ENCODE data around the gene ID3. TPM values are rescaled to one million over a fixed set of nuclear protein-coding genes. Genes with fewer than 3 reads are reported as not detected.

Gene ID3
- total and polyA plus RNA-seq, 2 experiments from 2014 or later = 376 to 680 TPM

DNA sequence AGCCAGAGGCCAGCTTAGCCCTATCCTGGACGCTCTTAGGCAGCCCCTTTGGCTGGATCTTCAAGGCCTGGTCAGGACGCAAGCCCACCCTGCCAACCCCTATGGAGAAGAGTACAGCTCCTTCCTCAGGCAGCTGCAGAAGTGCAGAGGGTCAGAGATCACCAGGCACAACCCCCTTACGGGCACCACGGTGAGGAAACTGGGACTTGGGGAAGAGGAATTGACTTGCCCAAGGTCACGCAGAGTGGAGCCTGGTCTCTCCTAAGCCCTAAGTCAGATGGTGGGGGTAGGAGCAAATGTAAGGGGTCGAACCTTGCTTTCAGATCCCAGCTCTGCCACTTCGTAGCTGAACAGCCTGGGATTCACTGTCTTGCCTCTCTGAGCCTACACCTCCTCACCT lies 31.9 kb downstream of the ID3 start:
- no peaks in the 10 kb centered on the region for H3K79me2 ChIP-seq (ENCODE audit: insufficient read depth)
- H3K27me3 ChIP-seq (replicated peaks; ENCODE audit: insufficient read depth) = no peaks in the 10 kb centered on the region
- DNase-seq = no peak
- peaks cover 16% of the 10 kb centered on the region for H3F3A ChIP-seq (ENCODE audit: insufficient read depth)
- H3K27ac ChIP-seq = no peak overlapping the region
- no peak overlapping the region for H3K4me2 ChIP-seq (ENCODE audit: unreplicated experiment)
- H3K9ac ChIP-seq = no peak overlapping the region
- in situ Hi-C loops (cut with MboI) = no loop called here
- 0 out of 2 replicates have a peak, but pooled peaks cover 3% of the 10 kb centered on the region for H3K4me1 ChIP-seq (ENCODE audit: insufficient read depth)
- H3K9me3 ChIP-seq (ENCODE audit: low read depth) = no peaks in the 10 kb centered on the region
- 91 to 96% methylated on average over 7 of the region's 7 CpGs for WGBS, 2 experiments (ENCODE audit: low coverage in 1 of 2, low lambda C conversion rate in 2 of 2, missing lambda C conversion rate in 2 of 2)
- H2AFZ ChIP-seq = no peak overlapping the region
- no peaks in the 10 kb centered on the region for H3K9me2 ChIP-seq (ENCODE audit: insufficient read depth)
- TF ChIP-seq EZH2phosphoT487 (IDR thresholded peaks at IDR 0.05; ENCODE audit: insufficient read depth, low read depth) (no peak), EZH2 (IDR thresholded peaks at IDR 0.05; ENCODE audit: insufficient read depth, poor library complexity, severe bottlenecking) (no peak)
- no peak overlapping the region for H3K4me3 ChIP-seq
- no peaks in the 10 kb centered on the region for H4K20me1 ChIP-seq (ENCODE audit: insufficient read depth)
- H3K36me3 ChIP-seq (ENCODE audit: low read depth) = no peaks in the 10 kb centered on the region

- 95 to 99% methylated on average over 8 of the region's 8 CpGs for WGBS, 2 experiments (ENCODE audit: low coverage in 1 of 2, low lambda C conversion rate in 2 of 2, missing lambda C conversion rate in 2 of 2)
- no peaks in the 10 kb centered on the region for H3K27me3 ChIP-seq (replicated peaks; ENCODE audit: insufficient read depth)
- H3F3A ChIP-seq (ENCODE audit: insufficient read depth) = peaks cover 8% of the 10 kb centered on the region
- in situ Hi-C loops (cut with MboI) = no loop called here
- no peaks in the 10 kb centered on the region for H4K20me1 ChIP-seq (ENCODE audit: insufficient read depth)
- DNase-seq = no peak
- no peaks in the 10 kb centered on the region for H3K9me2 ChIP-seq (ENCODE audit: insufficient read depth)
- H3K4me1 ChIP-seq (ENCODE audit: insufficient read depth) = 0 out of 2 replicates have a peak, but pooled peaks cover 3% of the 10 kb centered on the region
- no peaks in the 10 kb centered on the region for H3K36me3 ChIP-seq (ENCODE audit: low read depth)
- no peak overlapping the region for H2AFZ ChIP-seq
- H3K27ac ChIP-seq = no peak overlapping the region
- no peak overlapping the region for H3K4me3 ChIP-seq
- H3K9ac ChIP-seq = no peak overlapping the region
- no peaks in the 10 kb centered on the region for H3K9me3 ChIP-seq (ENCODE audit: low read depth)
- no peak overlapping the region for H3K4me2 ChIP-seq (ENCODE audit: unreplicated experiment)
- no peaks in the 10 kb centered on the region for H3K79me2 ChIP-seq (ENCODE audit: insufficient read depth)
- TF ChIP-seq EZH2phosphoT487 (IDR thresholded peaks at IDR 0.05; ENCODE audit: insufficient read depth, low read depth) = no peak
- no peak for TF ChIP-seq EZH2 (IDR thresholded peaks at IDR 0.05; ENCODE audit: insufficient read depth, poor library complexity, severe bottlenecking)
Measured at GRCh38 chr1:23526329-23527041, 32.8 kb downstream of the ID3 start.

- Histone ChIP-seq H3K9me2 (ENCODE audit: insufficient read depth) (no peaks in the 10 kb centered on the region), H3K9me3 (ENCODE audit: low read depth) (no peaks in the 10 kb centered on the region), H3F3A (ENCODE audit: insufficient read depth) (peaks cover 8% of the 10 kb centered on the region), H3K36me3 (ENCODE audit: low read depth) (no peaks in the 10 kb centered on the region), H3K4me1 (ENCODE audit: insufficient read depth) (0 out of 2 replicates have a peak, but pooled peaks cover 3% of the 10 kb centered on the region), H3K9ac (no peak overlapping the region), H3K4me2 (ENCODE audit: unreplicated experiment) (no peak overlapping the region), H3K79me2 (ENCODE audit: insufficient read depth) (no peaks in the 10 kb centered on the region), H3K27ac (no peak overlapping the region), H3K4me3 (no peak overlapping the region), H2AFZ (no peak overlapping the region), H4K20me1 (ENCODE audit: insufficient read depth) (no peaks in the 10 kb centered on the region), H3K27me3 (replicated peaks; ENCODE audit: insufficient read depth) (no peaks in the 10 kb centered on the region)
- WGBS, 2 experiments (ENCODE audit: low coverage in 1 of 2, low lambda C conversion rate in 2 of 2, missing lambda C conversion rate in 2 of 2) = 76 to 79% methylated on average over 5 of the region's 5 CpGs
- TF ChIP-seq EZH2phosphoT487 (IDR thresholded peaks at IDR 0.05; ENCODE audit: insufficient read depth, low read depth) = no peak
- no peak for TF ChIP-seq EZH2 (IDR thresholded peaks at IDR 0.05; ENCODE audit: insufficient read depth, poor library complexity, severe bottlenecking)
- no peak for DNase-seq
- in situ Hi-C loops (cut with MboI) = no loop called here
Measured at GRCh38 chr1:23525558-23526250, 33.6 kb downstream of the ID3 start.

DNA sequence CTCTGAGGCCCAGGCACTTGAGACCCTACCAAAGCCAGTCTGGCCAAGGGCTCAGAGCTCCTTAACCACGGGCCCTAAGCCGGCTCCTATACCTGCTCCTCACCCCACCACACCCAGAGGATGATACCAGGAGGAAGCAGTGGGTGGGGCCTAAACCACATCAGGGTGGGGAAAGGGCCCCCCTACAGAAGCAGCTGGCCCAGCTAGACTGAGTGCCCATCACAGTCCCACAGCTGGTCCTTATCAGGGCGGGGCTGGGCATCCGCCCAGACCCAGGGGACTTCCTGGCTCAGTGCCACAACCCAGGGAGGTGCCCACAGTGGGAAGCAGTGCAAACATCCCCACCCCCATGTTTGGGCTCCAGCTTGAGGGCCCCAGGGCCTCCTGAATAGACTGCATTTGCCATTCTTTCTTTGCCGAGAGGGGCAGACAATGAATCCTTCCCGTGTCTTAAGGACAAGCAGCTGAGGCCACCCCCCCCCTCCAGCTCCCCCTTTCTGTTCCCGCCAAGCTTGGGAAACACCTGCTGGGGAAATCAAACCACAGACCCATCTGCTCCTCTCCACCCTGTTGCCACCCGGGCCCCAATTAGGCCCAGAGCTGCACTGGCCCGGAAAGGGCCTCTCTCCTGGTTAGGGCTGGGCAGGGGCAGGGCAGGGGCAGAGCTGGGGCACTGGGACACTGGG lies 34.4 kb downstream of the ID3 start:
- H3K4me3 ChIP-seq = no peak overlapping the region
- H3K9ac ChIP-seq = no peak overlapping the region
- WGBS, 2 experiments (ENCODE audit: low coverage in 1 of 2, low lambda C conversion rate in 2 of 2, missing lambda C conversion rate in 2 of 2) = 65% methylated on average over 9 of the region's 9 CpGs
- no peaks in the 10 kb centered on the region for H3K36me3 ChIP-seq (ENCODE audit: low read depth)
- no peak overlapping the region for H2AFZ ChIP-seq
- in situ Hi-C loops (cut with MboI) = no loop called here
- TF ChIP-seq EZH2 (IDR thresholded peaks at IDR 0.05; ENCODE audit: insufficient read depth, poor library complexity, severe bottlenecking) = no peak
- TF ChIP-seq EZH2phosphoT487 (IDR thresholded peaks at IDR 0.05; ENCODE audit: insufficient read depth, low read depth) = no peak
- no peaks in the 10 kb centered on the region for H3K79me2 ChIP-seq (ENCODE audit: insufficient read depth)
- H3K4me2 ChIP-seq (ENCODE audit: unreplicated experiment) = no peak overlapping the region
- no peak overlapping the region for H3K27ac ChIP-seq
- peaks cover 8% of the 10 kb centered on the region for H3F3A ChIP-seq (ENCODE audit: insufficient read depth)
- no peaks in the 10 kb centered on the region for H3K9me3 ChIP-seq (ENCODE audit: low read depth)
- H3K9me2 ChIP-seq (ENCODE audit: insufficient read depth) = no peaks in the 10 kb centered on the region
- no peak for DNase-seq
- H3K4me1 ChIP-seq (ENCODE audit: insufficient read depth) = 0 out of 2 replicates have a peak, but pooled peaks cover 3% of the 10 kb centered on the region
- no peaks in the 10 kb centered on the region for H4K20me1 ChIP-seq (ENCODE audit: insufficient read depth)
- no peaks in the 10 kb centered on the region for H3K27me3 ChIP-seq (replicated peaks; ENCODE audit: insufficient read depth)
